Muscle layer of colon (tissue), 2 donors: ENCODE results near the gene PPP1R14B.

Experiments
- H3K27ac ChIP-seq: one replicate; pipeline ENCODE4 v1.7.0; 2013; ENCODE audit warnings: low read depth, mild to moderate bottlenecking, low read length, moderate library complexity
- H3K27me3 ChIP-seq, 2 donors: one replicate each; pipeline ENCODE4 v1.7.0; 2013; ENCODE audit warnings: low read length in 2 of 2, mild to moderate bottlenecking in 2 of 2; ENCODE audit not compliant: insufficient read depth in 2 of 2, control insufficient read depth in 1 of 2
- H3K36me3 ChIP-seq: one replicate; pipeline ENCODE4 v1.7.0; 2013; ENCODE audit warnings: mild to moderate bottlenecking, low read length; ENCODE audit not compliant: insufficient read depth
- H3K4me1 ChIP-seq: one replicate; pipeline ENCODE4 v1.7.0; 2013; ENCODE audit warnings: mild to moderate bottlenecking, low read length; ENCODE audit not compliant: insufficient read depth
- H3K4me3 ChIP-seq, 2 donors: one replicate each; pipeline ENCODE4 v1.7.0; 2013; ENCODE audit warnings: low read length in 2 of 2, low read depth in 1 of 2, mild to moderate bottlenecking in 1 of 2, moderate library complexity in 1 of 2
- H3K9ac ChIP-seq: one replicate; pipeline ENCODE4 v1.7.0; 2013; ENCODE audit warnings: low read length
- H3K9me3 ChIP-seq: one replicate; pipeline ENCODE4 v1.7.0; 2013; ENCODE audit warnings: mild to moderate bottlenecking, low read length
- donor health status: abdominal sarcoma.
- donor health status: Adenocarcinoma of cecum.

The PPP1R14B gene

GRCh38 chr11:64239662-64240434, 6.9 kb downstream of the PPP1R14B start:
- Histone ChIP-seq H3K4me3 (peak overlapping the region; percentile 17 to 77), H3K36me3 (peaks cover 33% of the 10 kb centered on the region), H3K4me1 (peaks cover 20% of the 10 kb centered on the region)

DNA sequence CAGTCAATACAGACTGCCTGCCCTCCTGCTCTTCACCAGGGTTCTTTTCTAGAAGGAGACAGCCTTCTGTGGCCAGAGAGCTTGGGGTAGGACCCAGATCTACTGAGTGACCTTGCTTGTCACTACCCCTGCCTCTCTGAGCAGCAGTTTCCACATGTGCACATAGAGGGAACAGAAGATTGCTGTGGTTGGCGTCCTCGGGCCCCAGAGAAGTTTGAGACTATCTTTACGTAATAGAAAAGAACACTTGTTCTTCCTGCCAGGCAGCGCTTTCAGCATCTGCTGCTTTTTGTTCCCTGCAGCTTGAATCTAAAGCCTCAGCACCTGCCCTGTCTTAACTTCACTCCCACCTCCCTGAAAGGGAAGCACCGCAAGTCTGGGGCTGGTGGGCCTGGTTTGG, 7.7 kb downstream of the PPP1R14B start:
- no peak overlapping the region for H3K27ac ChIP-seq
- peaks cover 29% of the 10 kb centered on the region for H3K36me3 ChIP-seq
- no peak overlapping the region for H3K9ac ChIP-seq

More at GRCh38 chr11:64239662-64240434, 6.9 kb downstream of the PPP1R14B start:
- Histone ChIP-seq H3K27me3 (no peaks in the 10 kb centered on the region), H3K27ac (peak overlapping the region; percentile 88), H3K9me3 (no peaks in the 10 kb centered on the region), H3K9ac (peak overlapping the region; percentile 92)

GRCh38 chr11:64238076-64238475, 8.7 kb downstream of the PPP1R14B start:
- Histone ChIP-seq H3K4me3 (no peak overlapping the region), H3K9ac (no peak overlapping the region), H3K36me3 (peaks cover 20% of the 10 kb centered on the region), H3K4me1 (peaks cover 29% of the 10 kb centered on the region), H3K9me3 (no peaks in the 10 kb centered on the region), H3K27me3 (no peaks in the 10 kb centered on the region), H3K27ac (no peak overlapping the region)

More for the DNA sequence above, 7.7 kb downstream of the PPP1R14B start:
- Histone ChIP-seq H3K9me3 (no peaks in the 10 kb centered on the region), H3K4me3 (no peak overlapping the region), H3K4me1 (peaks cover 21% of the 10 kb centered on the region), H3K27me3 (no peaks in the 10 kb centered on the region)

DNA sequence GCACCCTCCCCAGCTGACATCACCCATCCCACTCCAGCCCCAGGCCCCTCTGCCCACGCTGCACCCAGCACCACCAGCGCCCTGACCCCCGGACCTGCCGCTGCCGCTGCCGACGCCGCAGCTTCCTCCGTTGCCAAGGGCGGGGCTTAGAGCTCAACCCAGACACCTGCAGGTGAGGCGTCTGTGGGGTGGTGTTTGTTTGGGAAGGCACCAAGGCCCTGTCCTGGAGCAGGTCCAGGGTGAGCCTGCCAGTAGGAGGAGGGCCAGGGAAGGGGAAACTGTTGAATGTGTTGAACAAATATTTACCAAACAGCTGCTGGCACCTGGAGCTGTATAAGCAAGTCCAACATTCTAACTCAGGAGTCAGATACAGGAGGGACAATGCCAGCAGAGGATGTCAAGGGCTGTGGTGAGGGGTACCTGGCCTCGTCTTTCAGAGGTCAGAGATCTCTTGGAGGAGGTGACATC, 9.2 kb downstream of the PPP1R14B start:
- no peaks in the 10 kb centered on the region for H3K27me3 ChIP-seq
- H3K4me3 ChIP-seq = no peak overlapping the region
- peaks cover 20% of the 10 kb centered on the region for H3K36me3 ChIP-seq
- no peak overlapping the region for H3K27ac ChIP-seq
- no peaks in the 10 kb centered on the region for H3K9me3 ChIP-seq
- H3K4me1 ChIP-seq = peaks cover 33% of the 10 kb centered on the region
- H3K9ac ChIP-seq = no peak overlapping the region

DNA sequence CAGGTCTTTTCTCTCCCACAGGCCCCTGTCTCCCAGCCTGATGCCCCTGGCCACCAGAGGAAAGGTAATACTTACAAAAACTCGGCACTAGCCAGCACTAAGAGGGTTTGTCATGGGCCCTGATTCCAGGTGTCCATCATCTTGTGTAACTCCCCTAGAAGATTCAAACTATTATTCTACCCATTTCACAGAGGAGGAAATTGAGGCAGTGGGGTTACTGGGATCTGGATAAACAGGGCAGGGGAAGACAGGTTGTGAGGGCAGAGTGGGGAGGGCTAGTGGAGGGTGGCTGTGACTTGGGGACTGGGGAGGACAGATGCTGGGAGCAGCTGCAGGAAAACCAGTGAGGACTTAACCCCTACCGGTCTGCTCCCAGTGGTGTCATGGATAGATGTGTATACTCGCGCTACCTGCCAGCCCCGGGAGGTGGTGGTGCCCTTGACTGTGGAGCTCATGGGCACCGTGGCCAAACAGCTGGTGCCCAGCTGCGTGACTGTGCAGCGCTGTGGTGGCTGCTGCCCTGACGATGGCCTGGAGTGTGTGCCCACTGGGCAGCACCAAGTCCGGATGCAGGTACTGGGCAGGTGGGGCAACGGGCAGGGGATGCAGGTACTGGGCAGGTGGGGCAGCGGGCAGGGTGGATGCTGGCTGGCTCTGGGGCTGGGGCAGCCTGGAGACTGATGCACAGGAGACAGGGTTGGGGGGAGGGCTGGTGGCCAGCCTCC, 11.1 kb downstream of the PPP1R14B start:
- no peaks in the 10 kb centered on the region for H3K27me3 ChIP-seq
- peak overlapping the region; percentile 80 for H3K27ac ChIP-seq
- peak overlapping the region; percentile 68 to 73 for H3K4me3 ChIP-seq
- peaks cover 20% of the 10 kb centered on the region for H3K36me3 ChIP-seq
- peak overlapping the region; percentile 68 for H3K9ac ChIP-seq
- H3K4me1 ChIP-seq = peaks cover 50% of the 10 kb centered on the region
- no peaks in the 10 kb centered on the region for H3K9me3 ChIP-seq

DNA sequence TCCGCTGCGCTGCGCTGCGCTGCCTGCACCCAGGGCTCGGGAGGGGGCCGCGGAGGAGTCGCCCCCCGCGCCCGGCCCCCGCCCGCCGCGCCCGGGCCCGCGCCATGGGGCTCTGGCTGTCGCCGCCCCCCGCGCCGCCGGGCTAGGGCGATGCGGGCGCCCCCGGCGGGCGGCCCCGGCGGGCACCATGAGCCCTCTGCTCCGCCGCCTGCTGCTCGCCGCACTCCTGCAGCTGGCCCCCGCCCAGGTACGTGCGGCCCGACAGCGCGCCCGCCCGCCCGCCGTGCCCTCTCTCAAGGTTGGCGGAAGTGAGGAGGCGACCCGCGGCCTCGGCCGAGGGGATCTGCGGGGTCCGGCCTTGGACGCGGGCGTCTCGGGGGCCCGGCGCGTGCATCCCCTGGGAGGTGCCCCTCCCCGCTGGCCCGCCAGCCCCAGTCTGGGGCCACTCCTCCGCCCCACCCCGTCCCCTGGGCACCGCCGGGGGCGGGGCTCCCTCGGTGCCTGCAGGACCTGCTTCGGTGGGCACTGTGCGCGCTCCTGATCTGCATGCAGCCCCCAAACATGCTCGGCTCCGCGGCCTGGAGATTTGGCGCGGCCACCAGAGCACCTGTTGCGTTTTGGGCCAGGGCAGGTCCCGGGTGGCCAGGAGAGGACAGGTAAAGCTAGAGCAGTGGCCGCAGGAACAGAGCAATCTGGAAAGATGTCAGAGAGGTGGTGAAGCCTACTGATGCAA, 11.9 kb downstream of the PPP1R14B start:
- H3K36me3 ChIP-seq = peaks cover 20% of the 10 kb centered on the region
- peaks cover 43% of the 10 kb centered on the region for H3K4me1 ChIP-seq
- no peaks in the 10 kb centered on the region for H3K9me3 ChIP-seq
- peak overlapping the region; percentile 68 for H3K9ac ChIP-seq
- H3K4me3 ChIP-seq = peak overlapping the region; percentile 68 to 73
- H3K27me3 ChIP-seq = no peaks in the 10 kb centered on the region
- peak overlapping the region; percentile 80 for H3K27ac ChIP-seq

- peaks cover 48% of the 10 kb centered on the region for H3K4me1 ChIP-seq
- H3K9ac ChIP-seq = peak within 1 kb of the TSS; percentile 76
- H3K36me3 ChIP-seq = peaks cover 18% of the 10 kb centered on the region
- H3K4me3 ChIP-seq = peak within 1 kb of the TSS; percentile 71 to 73
- no peaks in the 10 kb centered on the region for H3K27me3 ChIP-seq
- H3K9me3 ChIP-seq = no peaks in the 10 kb centered on the region
- peak within 1 kb of the TSS; percentile 97 for H3K27ac ChIP-seq
Measured at GRCh38 chr11:64233913-64234586, 12.7 kb downstream of the PPP1R14B start, which contains the start of gene VEGFB. Gene VEGFB, plus strand, starts transcription at chr11:64234584. Its CDS starts 250 bp downstream, at chr11:64234834.

- Histone ChIP-seq H3K4me3 (no peak overlapping the region), H3K9me3 (no peaks in the 10 kb centered on the region), H3K4me1 (peaks cover 49% of the 10 kb centered on the region)
Measured at GRCh38 chr11:64232967-64233315, 13.8 kb downstream of the PPP1R14B start.

GRCh38 chr11:64232182-64232966, 14.4 kb downstream of the PPP1R14B start:
- H3K4me1 ChIP-seq = peaks cover 52% of the 10 kb centered on the region
- no peak overlapping the region for H3K9ac ChIP-seq
- peaks cover 3% of the 10 kb centered on the region for H3K36me3 ChIP-seq
- no peaks in the 10 kb centered on the region for H3K27me3 ChIP-seq
- no peak overlapping the region for H3K27ac ChIP-seq
- no peaks in the 10 kb centered on the region for H3K9me3 ChIP-seq
- H3K4me3 ChIP-seq = no peak overlapping the region

More at GRCh38 chr11:64232967-64233315, 13.8 kb downstream of the PPP1R14B start:
- peaks cover 7% of the 10 kb centered on the region for H3K36me3 ChIP-seq
- no peak overlapping the region for H3K27ac ChIP-seq
- H3K9ac ChIP-seq = no peak overlapping the region
- H3K27me3 ChIP-seq = no peaks in the 10 kb centered on the region

DNA sequence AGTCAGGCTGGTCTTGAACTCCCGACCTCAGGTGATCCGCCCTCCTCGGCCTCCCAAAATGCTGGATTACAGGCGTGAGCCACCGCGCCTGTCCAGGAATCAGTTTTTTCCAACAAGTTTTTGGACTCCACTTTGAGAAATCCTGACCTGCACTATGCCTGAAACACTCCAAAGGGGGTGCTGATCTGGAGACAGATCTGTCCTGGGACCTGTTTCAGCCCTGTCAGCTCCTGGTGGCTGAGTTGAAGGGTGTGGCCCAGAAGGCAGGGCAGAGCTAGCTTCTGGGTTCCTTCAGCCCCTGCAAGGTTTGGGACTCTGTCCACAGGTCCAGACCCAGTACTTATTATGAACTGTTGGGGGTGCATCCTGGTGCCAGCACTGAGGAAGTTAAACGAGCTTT, 15.2 kb downstream of the PPP1R14B start:
- no peaks in the 10 kb centered on the region for H3K27me3 ChIP-seq
- no peak overlapping the region for H3K27ac ChIP-seq
- peaks cover 60% of the 10 kb centered on the region for H3K4me1 ChIP-seq
- no peak overlapping the region for H3K4me3 ChIP-seq
- H3K9me3 ChIP-seq = no peaks in the 10 kb centered on the region
- no peaks in the 10 kb centered on the region for H3K36me3 ChIP-seq
- no peak overlapping the region for H3K9ac ChIP-seq
